ENCODE measurements around the gene ARPC2.

DNA sequence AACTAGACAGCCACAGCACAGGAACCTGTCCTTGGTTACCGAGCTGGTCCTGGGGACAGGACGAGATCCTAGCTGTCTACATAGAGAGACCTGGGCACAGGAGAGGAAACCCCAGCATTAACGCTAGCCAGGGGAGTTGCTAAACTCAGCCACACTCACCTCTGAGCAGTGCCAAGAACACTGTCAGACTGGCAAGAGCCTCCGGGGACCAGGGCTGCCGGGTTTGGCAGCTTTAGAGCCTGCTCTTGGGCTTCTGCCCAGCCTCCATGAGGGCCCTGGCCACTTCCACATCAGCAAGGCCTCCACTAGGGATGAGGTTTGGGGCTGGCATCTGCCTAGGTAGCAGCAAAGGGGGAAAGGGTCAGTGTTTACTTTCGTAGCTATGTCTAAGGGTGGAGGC, 68.6 kb downstream of the ARPC2 start:
- TF ChIP-seq ELF4 (IDR thresholded peaks at IDR 0.05) = no peak
- no peak for TF ChIP-seq SUZ12 (IDR thresholded peaks at IDR 0.05)
- no peak for TF ChIP-seq FOXM1 (IDR thresholded peaks at IDR 0.05; ENCODE audit: borderline replicate concordance)
- no peak for TF ChIP-seq ZNF384 (IDR thresholded peaks at IDR 0.05)
- TF ChIP-seq SP1 (IDR thresholded peaks at IDR 0.05) = no peak
- no peak for TF ChIP-seq NFRKB (IDR thresholded peaks at IDR 0.05)
- no peak for TF ChIP-seq FOXK2 (IDR thresholded peaks at IDR 0.05)
- no peak for TF ChIP-seq HDGF (IDR thresholded peaks at IDR 0.05; ENCODE audit: borderline replicate concordance)
- TF ChIP-seq PKNOX1 (IDR thresholded peaks at IDR 0.05) = no peak
- TF ChIP-seq ARNT (IDR thresholded peaks at IDR 0.05) = no peak
- no peak for TF ChIP-seq CTBP1 (IDR thresholded peaks at IDR 0.05; ENCODE audit: borderline replicate concordance)
- no peak for TF ChIP-seq TARDBP (IDR thresholded peaks at IDR 0.05)
- TF ChIP-seq L3MBTL2 (conservative IDR thresholded peaks at IDR 0.05) = no peak

Data from HEK293T (cell line).